GM18520 (cell line): ENCODE data around the gene ACSBG1.
"Not testable (repeated sequence)": the region's sequence is repeated elsewhere in the genome, so short reads cannot be mapped to it uniquely, and the experiment has no call there.

ENCODE experiments used
- ATAC-seq: cut with Tn5 transposase; IDR thresholded peaks from one replicate; pipeline ENCODE4 v1.9.1; 2021; ENCODE audit not compliant: unreplicated experiment

ACSBG1 gene

GRCh38 chr15:78255421-78256043, 21.2 kb upstream of the ACSBG1 start:
- ATAC-seq: no peak

GRCh38 chr15:78251136-78251535, 16.8 kb upstream of the ACSBG1 start:
- ATAC-seq: no peak

GRCh38 chr15:78249131-78249530, 14.8 kb upstream of the ACSBG1 start:
- no peak for ATAC-seq

GRCh38 chr15:78247911-78248310, 13.5 kb upstream of the ACSBG1 start:
- ATAC-seq: no peak

- not testable (repeated sequence) for ATAC-seq
Measured at GRCh38 chr15:78245976-78246620, 11.7 kb upstream of the ACSBG1 start.

GRCh38 chr15:78245392-78245791, 11.0 kb upstream of the ACSBG1 start:
- not testable (repeated sequence) for ATAC-seq

- no peak for ATAC-seq
Measured at GRCh38 chr15:78244893-78245292, 10.5 kb upstream of the ACSBG1 start.

- ATAC-seq: no peak
Measured at GRCh38 chr15:78244101-78244500, 9.7 kb upstream of the ACSBG1 start.

GRCh38 chr15:78243491-78243941, 9.2 kb upstream of the ACSBG1 start:
- ATAC-seq: no peak

- no peak for ATAC-seq
Measured at GRCh38 chr15:78243058-78243457, 8.7 kb upstream of the ACSBG1 start.

GRCh38 chr15:78242128-78242527, 7.8 kb upstream of the ACSBG1 start:
- ATAC-seq: no peak

- ATAC-seq: no peak
Measured at GRCh38 chr15:78241017-78241416, 6.7 kb upstream of the ACSBG1 start.

GRCh38 chr15:78239811-78240210, 5.4 kb upstream of the ACSBG1 start:
- no peak for ATAC-seq

GRCh38 chr15:78237146-78237545, 2.8 kb upstream of the ACSBG1 start:
- no peak for ATAC-seq

- ATAC-seq: no peak
Measured at GRCh38 chr15:78236491-78236890, 2.1 kb upstream of the ACSBG1 start.

GRCh38 chr15:78233496-78233895, 869 bp downstream of the ACSBG1 start:
- no peak for ATAC-seq

GRCh38 chr15:78232951-78233350, 1.4 kb downstream of the ACSBG1 start:
- ATAC-seq: no peak

GRCh38 chr15:78229431-78230406, 4.6 kb downstream of the ACSBG1 start:
- ATAC-seq: no peak

GRCh38 chr15:78228356-78228996, 5.9 kb downstream of the ACSBG1 start:
- ATAC-seq: no peak

GRCh38 chr15:78225783-78226541, 8.4 kb downstream of the ACSBG1 start:
- no peak for ATAC-seq
